GM20431 (cell line): ENCODE data around the gene TUBA3C.
"Not testable (repeated sequence)": the region's sequence is repeated elsewhere in the genome, so short reads cannot be mapped to it uniquely, and the experiment has no call there.

Experiments
- in situ Hi-C: fragments of 300-500 bp; cut with MseI, MboI; formaldehyde crosslinking; loops from one replicate; pipeline ENCODE4 v1.15.0; 2020; ENCODE audit warnings: low sequenced_read_pairs; ENCODE audit not compliant: unreplicated experiment

The TUBA3C gene

DNA sequence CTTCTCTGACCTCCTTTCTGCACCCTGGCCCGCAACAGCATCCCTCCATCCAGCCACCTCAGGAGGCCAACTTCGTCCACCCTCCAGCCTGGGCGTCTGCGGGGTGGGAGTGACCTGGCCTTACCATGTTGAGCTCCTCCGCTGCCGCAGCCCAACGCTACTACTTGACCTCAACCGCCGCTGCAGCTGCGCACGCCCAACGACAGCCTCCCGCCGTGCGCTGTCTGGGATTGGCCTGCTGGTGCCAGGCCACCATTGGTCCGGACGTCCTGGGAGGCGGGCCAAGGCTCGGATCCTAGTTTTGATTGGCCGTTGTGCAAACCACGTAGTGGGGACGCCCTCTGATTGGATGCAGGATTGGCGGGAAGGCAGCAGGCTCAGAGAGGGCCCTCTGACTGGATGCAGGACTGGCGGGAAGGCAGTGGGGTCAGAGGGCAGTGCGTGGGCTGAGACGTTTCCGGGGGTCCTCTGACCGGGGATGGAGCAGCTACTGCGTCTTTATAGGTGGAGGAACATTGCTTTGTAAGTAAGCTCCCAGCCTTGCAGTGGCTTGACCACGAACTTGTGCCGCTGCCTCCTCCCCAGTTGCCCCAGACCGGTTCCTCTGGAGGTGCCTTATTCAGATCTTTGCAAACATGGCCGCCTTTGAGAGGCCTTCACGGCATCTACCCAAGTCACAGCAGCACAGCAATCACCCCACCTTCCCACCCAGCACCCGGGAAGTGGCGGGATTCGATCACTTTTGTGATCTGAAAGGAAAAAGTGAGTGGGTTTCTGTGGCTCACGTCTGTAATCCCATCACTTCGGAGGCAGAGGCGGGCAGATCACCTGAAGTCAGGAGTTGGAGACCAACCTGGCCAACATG, at the start of gene TUBA3C:
Gene TUBA3C (minus strand): TSS at position 204 of the 865 bp plus-strand sequence. CDS start 77 bp downstream, at position 127.
- in situ Hi-C loops, result no loop called here

DNA sequence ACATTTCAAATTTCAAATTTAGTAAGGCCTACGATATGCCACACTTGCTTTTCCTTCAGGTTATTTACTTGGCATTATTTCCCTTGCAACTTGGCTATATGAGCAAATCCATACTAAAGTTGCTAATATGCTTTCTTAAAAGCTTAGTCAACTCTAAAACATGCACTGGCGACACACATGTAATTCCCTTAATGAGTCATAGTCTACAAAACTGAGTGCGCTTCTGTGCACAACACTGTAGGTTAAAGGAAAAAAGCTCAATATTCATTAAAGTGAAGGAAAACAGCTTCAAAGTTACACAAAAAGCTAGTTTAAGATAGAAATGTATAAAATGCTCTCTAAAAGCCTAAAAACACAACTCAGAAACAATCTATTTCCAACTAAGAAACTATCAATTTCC, 25.8 kb upstream of the TUBA3C start:
- in situ Hi-C loops, result not testable (repeated sequence)

DNA sequence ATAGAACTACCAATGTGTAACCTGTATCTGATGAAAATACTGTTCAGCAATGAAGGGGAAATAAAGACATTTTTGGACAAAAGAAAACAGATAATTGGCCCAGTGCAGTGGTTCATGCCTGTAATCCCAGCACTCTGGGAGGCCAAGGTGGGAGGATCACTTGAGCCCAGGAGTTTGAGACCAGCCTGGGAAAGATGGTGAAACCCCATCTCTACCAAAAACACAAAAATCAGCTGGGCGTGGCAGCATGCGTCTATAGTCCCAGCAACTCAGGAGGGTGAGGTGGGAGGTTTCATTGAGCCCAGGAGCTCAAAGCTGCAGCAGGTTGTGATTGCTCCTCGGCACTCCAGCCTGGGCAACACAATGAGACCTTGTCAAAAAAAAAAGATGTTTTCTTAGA, 11.0 kb upstream of the TUBA3C start:
- in situ Hi-C loops, result not testable (repeated sequence)

DNA sequence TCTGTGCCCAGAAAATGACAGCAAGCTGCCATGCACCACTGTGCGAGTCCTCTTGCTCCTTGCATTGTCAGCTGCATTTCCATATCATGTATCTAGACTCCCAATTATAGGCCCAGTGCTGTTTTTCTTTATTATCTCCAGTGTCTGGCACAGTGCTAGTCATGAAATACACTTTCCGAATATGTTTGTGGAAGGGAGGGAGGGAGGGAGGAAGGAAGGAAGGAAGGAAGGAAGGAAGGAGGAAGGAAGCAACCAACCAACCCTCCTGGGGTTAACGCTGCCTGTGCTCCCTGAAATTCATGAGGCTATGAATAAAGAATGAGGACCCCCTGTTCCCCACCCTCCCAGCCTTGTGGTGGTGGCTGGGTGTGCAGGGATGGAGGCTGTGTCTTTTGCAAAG, 8.3 kb upstream of the TUBA3C start:
- in situ Hi-C loops, result not testable (repeated sequence)

DNA sequence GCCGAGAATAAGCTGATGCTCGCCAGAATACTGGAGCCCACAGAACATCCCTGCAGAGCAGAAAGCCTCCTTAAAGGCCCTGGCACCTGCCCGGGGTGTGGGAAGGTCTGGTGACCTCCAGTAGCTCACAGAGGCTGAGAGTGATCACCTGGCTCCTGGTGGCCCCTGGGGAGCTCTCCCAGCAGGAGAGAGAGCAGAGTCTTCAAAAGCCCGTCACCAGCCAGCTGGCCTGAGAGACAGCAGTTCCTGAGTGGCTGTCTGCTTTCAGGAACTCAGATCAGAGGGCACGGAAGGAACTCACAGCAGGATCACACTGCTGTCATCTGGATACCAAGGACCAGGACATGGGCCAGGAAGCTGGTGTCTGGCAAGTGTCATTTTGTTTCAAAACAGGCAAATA, 7.7 kb upstream of the TUBA3C start:
- in situ Hi-C loops, result not testable (repeated sequence)

DNA sequence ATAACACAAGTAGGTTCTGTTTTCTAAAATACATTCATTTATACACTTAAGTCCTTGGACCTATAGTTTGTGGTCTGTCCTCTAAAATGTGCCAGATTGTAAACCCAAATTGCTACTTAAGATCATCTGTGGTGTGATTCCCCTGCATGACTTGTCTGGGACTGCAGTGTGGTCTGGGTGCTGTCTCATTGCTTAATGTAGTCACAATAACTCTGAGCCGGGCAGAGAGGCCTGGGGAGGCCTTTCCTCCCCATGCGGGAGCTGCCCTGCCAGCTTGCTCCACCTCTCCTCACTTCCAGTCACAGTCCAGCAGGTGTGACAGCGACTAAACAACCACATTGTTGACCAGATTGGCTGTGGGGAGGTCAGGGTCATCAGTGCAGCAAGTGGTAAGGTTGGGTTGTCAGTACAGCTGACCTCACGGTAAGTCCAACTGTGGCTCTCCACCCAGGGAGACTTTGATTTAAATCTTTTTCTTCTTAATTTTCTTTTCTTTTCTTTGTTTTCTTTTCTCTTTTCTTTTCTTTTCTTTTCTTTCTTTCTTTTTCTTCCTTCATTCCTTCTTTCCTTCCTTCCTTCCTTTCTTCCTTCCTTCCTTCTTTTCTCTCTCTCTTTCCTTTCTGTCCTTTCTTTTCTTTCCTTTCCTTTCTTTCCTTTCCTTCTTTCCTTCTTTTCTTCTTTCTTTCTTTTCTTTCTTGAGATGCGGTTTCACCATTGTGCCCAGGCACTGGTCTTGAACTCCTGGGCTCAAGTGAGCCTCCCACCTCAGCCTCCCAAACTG, 4.4 kb upstream of the TUBA3C start:
- in situ Hi-C loops, result no loop called here

DNA sequence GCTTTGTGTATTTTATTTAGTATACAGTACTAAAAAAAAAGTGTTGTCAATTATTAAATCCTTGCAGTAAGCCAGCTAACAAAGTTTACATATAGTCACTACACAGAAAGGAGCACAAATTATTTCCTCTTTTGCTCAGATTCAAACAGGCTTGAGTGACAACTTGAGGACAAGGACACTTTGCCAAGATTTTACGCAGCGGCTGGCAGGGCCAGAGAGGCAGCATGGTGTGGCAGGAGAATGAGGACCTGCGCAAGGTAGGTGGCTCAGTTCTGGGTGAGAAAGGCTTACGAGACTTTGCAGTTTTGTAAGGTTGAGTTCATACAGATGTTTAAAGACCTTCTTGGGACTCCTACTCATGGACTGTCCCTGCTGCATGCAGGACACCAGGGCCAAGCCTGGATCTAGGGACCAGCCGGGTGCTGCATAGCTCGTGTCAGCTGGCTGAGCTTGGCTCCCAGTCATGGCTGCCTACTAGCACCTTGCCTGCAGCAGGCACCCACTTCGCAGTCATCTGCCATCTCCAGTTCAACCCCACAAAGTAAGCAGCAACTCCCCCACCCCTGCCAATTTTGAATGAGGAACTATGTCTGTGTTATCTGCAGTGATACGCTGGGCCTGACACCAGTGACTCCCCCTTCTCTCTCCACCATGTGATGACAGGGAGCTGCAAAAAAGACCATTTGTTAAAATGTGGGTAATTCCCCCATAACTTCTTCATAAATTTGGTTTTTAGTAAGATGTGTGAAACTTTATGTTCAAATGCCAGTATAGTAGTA, 3.7 kb upstream of the TUBA3C start:
- in situ Hi-C loops, result no loop called here

DNA sequence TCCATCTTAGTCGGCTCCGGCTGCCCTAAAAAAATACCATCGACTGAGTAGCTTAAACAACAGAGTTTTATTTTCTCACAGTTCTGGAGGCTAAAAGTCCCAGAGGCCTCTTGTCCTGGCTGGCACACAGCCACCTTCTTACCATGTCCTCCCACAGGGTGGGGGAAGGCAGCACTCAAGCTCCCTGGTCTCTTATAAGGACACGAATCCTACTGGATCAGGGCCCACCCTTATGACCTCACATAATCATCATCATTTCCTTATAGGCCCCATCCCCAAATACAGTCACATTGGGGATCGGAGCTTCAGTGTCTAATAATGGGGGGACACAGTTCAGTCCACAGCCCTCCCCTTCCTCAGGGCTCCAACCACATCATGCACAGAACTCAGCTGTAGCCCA, 2.6 kb upstream of the TUBA3C start:
- in situ Hi-C loops, result no loop called here

DNA sequence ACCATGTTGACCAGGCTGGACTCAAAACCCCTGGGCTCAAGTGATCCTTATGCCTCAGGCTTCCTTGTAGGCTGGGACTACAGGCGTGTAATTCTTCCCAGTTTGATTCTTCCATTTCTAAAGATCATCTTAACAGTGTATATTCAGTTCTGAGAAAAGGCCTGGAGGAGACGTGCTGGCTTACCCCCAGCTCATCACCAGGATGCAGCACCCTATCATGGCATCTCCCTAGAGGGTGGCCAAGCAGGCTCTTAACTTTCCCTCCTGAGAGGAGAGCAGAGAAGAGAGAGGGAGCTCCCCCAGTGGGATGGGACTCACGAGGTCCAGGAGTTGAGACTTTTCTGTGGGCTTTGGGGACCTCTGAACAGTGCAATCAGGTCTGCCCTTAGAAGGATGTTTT, 2.1 kb upstream of the TUBA3C start:
- in situ Hi-C loops, result no loop called here

DNA sequence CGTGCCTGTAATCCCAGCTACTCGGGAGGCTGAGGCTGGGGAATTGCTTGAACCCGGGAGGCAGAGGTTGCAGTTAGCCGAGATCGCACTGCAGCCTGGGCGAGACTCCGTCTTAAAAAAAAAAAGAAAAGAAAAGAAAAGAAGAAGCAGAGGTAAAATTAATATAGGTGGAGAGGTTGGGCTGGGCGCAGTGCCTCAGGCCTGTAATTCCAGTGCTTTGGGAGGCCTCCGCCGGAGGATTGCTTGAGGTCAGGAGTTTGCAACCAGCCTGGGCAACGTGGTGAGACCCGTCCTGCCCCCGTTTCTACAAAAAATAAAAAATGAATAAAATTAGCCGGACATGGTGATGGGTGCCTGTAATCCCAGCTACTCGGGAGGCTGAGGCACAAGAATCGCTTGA, 912 bp upstream of the TUBA3C start:
- in situ Hi-C loops, result no loop called here

DNA sequence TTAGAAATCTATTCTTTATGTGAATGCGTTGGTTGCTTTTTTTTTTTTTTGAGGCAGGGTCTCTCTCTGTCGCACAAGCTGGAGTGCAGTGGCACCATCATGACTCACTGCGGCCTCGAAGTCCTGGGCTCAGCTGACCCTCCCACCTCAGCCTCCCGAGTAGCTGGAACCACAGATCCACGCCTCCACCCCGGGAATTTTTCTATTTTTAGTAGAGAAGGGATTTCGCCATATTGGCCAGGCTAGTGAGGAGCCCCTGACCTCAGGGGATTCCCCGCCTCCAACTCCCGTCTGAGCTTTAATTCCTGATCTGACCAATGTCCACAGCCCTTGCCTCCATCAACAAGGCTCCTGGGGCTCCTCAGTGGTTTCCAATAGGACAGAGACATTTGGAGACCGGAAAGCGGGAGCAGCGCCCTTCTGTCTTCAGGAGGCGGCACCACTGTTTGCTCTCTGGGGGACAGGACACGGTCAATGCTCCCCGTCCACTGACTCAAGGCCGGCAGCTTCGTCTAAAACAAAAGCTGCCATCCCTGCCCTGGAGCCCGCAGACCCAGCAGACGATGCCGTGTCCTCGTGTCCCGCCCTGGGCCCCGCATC, 503 bp downstream of the TUBA3C start:
- in situ Hi-C loops, result no loop called here

DNA sequence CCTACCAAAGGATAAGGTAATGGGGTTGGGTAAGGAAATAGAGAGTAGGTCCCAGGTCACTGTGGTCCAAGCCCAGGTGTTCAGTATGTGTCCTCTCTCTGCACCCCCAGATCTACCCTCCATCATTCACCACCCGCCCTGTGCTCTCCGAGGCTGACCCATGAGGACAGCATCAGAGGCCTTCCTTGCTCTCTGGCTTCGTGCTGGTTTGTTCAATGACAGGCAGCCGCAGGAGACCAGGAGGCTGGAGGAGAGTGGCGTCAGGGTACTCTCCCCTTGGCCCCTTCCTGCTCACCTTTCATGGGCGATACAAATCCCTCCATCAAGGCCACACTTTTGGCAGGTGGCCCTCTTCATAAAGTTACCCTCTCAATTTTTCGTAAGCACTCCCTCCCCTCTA, 1.7 kb downstream of the TUBA3C start:
- in situ Hi-C loops, result no loop called here

DNA sequence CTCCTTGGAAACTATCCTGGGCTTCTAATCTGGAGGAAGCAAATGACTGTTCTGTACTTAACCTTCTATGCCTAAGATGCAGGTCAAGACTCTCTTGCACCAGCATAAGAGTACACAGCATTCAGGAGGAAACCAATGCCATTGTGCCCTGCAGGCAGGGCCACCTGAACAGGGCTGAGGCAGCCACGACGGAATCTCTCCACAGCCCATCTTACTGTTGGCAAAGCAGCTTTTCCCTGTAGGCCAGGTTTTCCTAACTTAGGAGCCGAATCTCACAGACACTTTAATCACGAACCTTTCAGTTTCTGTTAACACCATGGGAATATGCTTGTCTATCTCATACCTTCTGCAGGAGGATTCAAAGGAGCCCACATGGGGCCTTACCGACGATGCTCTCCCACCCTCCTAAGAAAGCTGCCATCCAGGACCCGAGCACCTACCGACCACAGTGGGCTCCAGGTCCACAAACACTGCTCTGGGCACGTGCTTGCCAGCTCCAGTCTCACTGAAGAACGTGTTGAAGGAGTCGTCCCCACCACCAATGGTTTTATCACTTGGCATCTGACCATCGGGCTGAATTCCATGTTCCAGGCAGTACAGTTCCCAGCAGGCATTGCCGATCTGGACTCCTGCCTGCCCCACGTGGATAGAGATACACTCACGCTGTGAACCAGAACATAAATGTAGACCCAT, 2.6 kb downstream of the TUBA3C start:
- in situ Hi-C loops, result no loop called here

DNA sequence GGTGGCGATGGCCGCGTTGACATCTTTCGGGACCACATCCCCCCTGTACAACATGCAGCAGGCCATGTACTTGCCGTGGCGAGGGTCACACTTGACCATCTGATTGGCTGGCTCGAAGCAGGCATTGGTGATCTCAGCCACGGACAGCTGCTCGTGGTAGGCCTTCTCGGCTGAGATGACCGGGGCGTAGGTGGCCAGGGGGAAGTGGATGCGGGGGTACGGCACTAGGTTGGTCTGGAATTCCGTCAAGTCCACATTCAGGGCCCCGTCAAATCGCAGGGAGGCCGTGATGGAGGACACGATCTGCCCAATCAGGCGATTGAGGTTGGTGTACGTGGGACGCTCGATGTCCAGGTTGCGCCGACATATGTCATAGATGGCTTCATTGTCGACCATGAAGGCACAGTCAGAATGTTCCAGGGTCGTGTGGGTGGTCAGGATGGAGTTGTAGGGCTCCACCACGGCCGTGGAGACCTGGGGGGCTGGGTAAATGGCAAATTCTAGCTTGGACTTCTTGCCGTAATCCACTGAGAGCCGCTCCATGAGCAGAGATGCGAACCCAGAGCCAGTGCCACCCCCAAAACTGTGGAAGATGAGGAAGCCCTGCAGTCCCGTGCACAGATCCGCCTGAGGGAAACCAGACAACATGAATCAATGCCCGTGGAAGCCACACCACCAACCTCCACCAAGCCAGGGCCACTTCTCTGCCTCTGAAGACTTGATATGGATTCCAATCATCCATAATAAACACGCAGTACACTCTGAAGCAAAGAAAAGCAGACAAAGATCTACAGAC, 4.4 kb downstream of the TUBA3C start:
- in situ Hi-C loops, result not testable (repeated sequence)

DNA sequence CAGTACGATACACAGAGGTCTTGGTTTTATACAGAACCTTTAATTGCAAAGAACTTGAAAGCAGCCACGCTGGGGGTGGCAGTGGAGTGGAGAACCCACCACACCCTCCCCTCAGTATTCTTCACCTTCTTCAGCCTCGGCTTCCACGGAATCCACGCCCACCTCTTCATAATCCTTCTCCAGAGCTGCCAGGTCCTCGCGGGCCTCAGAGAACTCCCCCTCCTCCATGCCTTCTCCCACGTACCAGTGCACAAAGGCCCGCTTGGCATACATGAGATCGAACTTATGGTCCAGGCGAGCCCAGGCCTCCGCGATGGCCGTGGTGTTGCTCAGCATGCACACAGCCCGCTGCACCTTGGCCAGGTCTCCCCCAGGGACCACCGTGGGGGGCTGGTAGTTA, 7.9 kb downstream of the TUBA3C start:
- in situ Hi-C loops, result no loop called here

DNA sequence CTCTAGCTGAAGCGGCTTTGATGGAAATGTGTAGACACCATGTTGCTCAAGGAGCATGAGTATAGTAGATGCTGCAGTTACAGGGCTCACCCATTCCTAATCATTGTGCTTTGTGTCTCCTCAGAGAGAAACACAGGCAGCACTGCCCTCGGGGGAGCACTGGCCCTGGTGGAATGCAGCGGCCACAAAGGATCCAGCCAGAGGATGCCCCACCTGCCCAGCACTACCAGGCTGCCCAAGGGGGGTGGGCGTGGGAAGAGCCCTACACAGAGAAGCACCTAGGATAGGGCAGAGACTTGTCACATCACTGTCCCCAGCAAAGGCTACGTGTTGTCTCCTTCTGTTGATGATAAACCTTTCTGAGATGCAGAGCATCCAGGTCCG, 9.0 kb downstream of the TUBA3C start:
- in situ Hi-C loops, result no loop called here

DNA sequence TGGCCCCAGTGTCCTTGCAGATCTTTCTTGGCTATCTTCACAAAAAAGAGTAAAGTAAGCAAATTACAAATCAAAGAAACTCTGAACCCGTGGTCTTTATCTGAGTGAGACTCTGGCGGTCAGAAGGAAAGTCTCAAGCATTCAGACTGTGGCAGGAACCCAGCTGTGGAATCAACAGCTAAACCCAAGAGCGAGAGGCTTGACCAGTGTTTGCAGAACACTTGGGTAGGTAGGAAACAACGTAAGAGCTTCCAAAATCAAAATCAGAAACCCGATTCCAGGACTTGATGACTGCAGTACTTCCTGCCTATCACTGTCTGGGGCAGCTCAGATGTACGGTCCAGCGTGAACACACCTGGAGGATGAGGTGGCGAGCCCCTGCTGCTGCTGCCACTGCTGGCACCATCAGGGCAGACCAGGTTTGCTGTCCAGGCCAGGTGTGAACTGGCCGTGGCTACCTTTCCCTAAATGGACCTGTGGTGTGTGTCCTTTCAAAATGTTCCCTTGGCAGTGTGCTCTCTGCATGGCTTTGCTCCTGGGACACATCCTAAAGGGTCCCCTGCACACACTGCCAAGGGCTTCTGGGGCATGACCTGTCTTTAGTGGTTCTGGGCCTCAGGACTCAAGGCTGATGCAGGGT, 9.5 kb downstream of the TUBA3C start:
- in situ Hi-C loops, result no loop called here

DNA sequence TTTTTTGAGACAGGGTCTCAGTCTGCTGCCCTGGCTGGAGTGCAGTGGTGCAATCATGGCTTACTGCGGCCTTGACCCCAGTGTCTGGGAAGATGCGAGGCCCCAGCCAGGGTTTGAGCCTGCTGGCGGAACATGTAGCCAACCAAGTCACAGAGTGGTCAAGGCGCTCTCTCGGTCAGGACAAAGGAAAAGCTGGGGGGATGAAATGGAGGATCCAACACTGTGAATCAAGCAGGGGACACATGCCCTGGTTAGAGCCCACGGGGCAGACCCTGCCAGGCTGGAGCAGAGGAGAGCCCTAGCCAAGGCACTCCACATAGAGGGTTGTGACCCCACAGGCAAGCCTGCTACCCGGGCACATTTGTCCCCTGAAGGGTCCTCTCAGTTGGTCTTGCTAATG, 10.1 kb downstream of the TUBA3C start:
- in situ Hi-C loops, result no loop called here
